ENCODE measurements around the gene SLC6A6. TPM values are rescaled to one million over a fixed set of nuclear protein-coding genes. Genes with fewer than 3 reads are reported as not detected.

SLC6A6 gene
- total and polyA plus RNA-seq, 10 of the 15 experiments (the other 5 are each of a cell fraction or from before 2014, with no cell fraction given), result 5.6 to 47.0 (median 20.2) TPM

- Histone ChIP-seq H3K27me3 (replicated peaks in 1 of 2; ENCODE audit: control insufficient read depth in 2 of 2, insufficient read depth in 2 of 2, low read length in 1 of 2) (no peaks in the 10 kb centered on the region), H3K9me3 (replicated peaks; ENCODE audit: control insufficient read depth, insufficient read depth, low read length) (no peaks in the 10 kb centered on the region), H3K4me2 (ENCODE audit: control insufficient read depth, insufficient read depth) (peak overlapping the region; percentile 56), H3K27ac (ENCODE audit: control insufficient read depth, insufficient read depth) (peak overlapping the region; percentile 32), H3K79me2 (ENCODE audit: control insufficient read depth, insufficient read depth, low read length) (peaks cover 16% of the 10 kb centered on the region), H3K9ac (ENCODE audit: control insufficient read depth, insufficient read depth, low read length) (no peak overlapping the region), H2AFZ (ENCODE audit: control insufficient read depth, low read depth, low read length) (peak overlapping the region; percentile 45; the same call in 1 of the 2 replicates), H3K4me3 (no peak overlapping the region), H4K20me1 (ENCODE audit: control insufficient read depth, insufficient read depth) (no peaks in the 10 kb centered on the region), H3K36me3 (ENCODE audit: control insufficient read depth in 2 of 2, insufficient read depth in 2 of 2, low read length in 1 of 2) (no peaks in the 10 kb centered on the region), H3K4me1 (ENCODE audit: control insufficient read depth, insufficient read depth, low read length) (peaks cover 68% of the 10 kb centered on the region)
- no peak for DNase-seq (ENCODE audit: low read depth, low spot score)
- ChIA-PET POLR2A (interaction anchor here (0.7 to 5.9 kb wide), 5 partner anchors 8 to 263 kb away, joined by 3 to 47 read pairs (median 6); partner anchors contain the start of gene SLC6A6), CTCF (interaction anchor here (0.9 to 3.6 kb wide), 6 partner anchors 9 to 42 kb away, joined by 3 to 15 read pairs (median 5); no protein-coding TSS in a partner anchor), RAD21 (ENCODE audit: unreplicated experiment) (interaction anchor here (0.7 to 11.7 kb wide), 3 partner anchors 8 to 20 kb away, joined by 4 to 144 read pairs (median 10); partner anchors contain the start of gene SLC6A6), SMC1A (ENCODE audit: uncharacterized antibody, unreplicated experiment) (interaction anchor here (0.6 to 11.7 kb wide), 7 partner anchors 10 to 536 kb away, joined by 3 to 143 read pairs (median 4); partner anchors contain the start of genes LSM3, SLC6A6 and XPC)
- intact Hi-C loops (cut with micrococcal nuclease; ENCODE audit: unreplicated experiment) (no loop called here), in situ Hi-C loops (cut with MboI) (no loop called here)
- WGBS (ENCODE audit: insufficient coverage, insufficient replicate concordance, low lambda C conversion rate, missing lambda C conversion rate), result 54% methylated on average over 23 of the region's 23 CpGs
- FAIRE-seq, result no peak
- BruUV-seq (replicated peaks), result TSS peak; percentile 29
- no peak for ATAC-seq
- TF ChIP-seq BHLHE40 (IDR thresholded peaks at IDR 0.05; ENCODE audit: borderline replicate concordance in 1 of 2, low read depth in 2 of 2, low read length in 1 of 2) (0 out of 4 replicates have a peak, but pooled peaks of 1 of the 2 experiments have one; percentile 19), NR2C2 (IDR thresholded peaks at IDR 0.05; ENCODE audit: borderline replicate concordance, control insufficient read depth, insufficient read length, low read depth) (no peak), ETV6 (conservative IDR thresholded peaks at IDR 0.05 in 1 of 2, IDR thresholded peaks at IDR 0.05 in 1 of 2; ENCODE audit: borderline replicate concordance in 1 of 2, low read depth in 1 of 2) (no peak), SMARCA5 (IDR thresholded peaks at IDR 0.05) (0 out of 2 replicates have a peak, but pooled peaks have one; percentile 31), ZBTB33 (IDR thresholded peaks at IDR 0.05) (0 out of 2 replicates have a peak, but pooled peaks have one; percentile 49), MEF2B (IDR thresholded peaks at IDR 0.05; ENCODE audit: partially characterized antibody, poor library complexity, severe bottlenecking) (peak; percentile 36)
Observed at GRCh38 chr3:14424711-14425580, 22.5 kb downstream of the SLC6A6 start.

All from GM12878 (cell line).